ENCODE data around the gene AGBL3. TPM values are rescaled to one million over a fixed set of nuclear protein-coding genes. Genes with fewer than 3 reads are reported as not detected.
A peak's percentile ranks its signal among the peaks of the same experiment; 100 is the strongest.

The AGBL3 gene
- total RNA-seq, 1 donor from 2014 or later, result 0.51 TPM

DNA sequence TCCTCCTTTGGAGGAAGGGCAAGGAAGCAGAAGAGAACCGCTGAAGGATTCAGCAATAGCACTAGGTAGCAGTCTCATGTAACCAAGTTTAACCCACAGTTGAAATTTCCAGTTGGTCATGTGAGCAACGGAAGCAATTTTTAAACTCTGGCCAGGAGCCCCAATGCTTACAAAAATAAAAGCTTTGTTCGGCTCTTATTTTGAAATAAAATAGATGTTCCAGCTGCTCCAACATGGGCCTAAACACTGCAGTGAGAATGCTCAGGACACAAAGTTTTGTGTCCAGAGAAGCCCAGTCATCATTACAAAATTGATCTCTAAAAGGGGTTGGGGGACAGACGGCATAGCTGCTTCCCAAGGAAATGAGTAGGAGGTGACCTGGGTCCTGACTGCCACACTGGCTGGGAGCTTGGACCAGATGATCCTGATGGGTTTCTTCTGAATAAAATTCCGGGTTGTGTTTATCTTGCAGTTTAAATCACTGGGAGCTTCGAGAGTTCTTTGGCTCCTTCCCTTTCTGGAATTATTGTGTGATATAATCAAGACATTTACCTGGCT is 161.1 kb downstream of the AGBL3 start:
- DNase-seq (ENCODE audit: low read depth in 2 of 2), result peak; percentile 61 to 81

DNA sequence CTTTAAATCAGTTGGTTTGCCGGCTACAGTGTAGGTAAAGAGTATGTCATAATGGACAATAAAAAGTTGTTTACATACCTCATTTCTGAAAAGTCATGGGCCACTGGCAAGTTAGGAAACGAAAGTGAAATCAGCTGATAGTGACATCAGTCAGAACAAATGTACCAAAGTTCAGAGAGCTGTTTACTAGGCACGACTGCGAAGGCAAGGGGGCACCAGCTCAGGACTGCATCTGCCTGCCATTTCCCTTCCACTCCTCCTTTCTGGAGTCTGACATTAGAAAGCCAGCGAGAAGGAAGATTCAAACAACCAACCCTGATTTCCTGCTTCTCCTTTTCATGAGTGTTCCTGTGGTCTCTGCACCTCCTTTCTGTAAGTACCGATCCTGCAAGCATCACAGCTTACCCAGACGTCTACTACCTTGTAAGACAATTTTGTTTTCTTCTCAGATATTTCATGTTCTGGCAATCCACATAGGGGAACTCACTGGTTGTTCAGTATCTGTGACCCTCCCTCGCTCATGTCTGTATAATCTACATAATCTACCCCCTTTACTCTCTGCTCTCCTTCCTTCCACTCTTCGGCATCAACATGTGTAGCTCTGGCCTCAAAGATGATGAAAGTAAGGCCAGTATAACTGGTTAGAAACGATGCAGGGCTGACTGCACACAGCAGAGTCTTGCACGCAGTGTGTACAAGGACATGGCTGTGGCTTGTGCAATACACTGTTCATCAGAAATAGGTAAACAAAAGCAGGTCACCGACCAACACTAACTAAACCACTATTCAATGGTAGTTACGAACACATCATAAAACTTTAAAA is 161.8 kb downstream of the AGBL3 start, which contains the start of gene TMEM140:
Gene TMEM140, plus strand, starts transcription at position 174 of the 823 bp plus-strand sequence. CDS start 16,370 bp downstream, outside the sequence.
- peak; percentile 92 to 95 for DNase-seq (ENCODE audit: low read depth in 2 of 2)

DNA sequence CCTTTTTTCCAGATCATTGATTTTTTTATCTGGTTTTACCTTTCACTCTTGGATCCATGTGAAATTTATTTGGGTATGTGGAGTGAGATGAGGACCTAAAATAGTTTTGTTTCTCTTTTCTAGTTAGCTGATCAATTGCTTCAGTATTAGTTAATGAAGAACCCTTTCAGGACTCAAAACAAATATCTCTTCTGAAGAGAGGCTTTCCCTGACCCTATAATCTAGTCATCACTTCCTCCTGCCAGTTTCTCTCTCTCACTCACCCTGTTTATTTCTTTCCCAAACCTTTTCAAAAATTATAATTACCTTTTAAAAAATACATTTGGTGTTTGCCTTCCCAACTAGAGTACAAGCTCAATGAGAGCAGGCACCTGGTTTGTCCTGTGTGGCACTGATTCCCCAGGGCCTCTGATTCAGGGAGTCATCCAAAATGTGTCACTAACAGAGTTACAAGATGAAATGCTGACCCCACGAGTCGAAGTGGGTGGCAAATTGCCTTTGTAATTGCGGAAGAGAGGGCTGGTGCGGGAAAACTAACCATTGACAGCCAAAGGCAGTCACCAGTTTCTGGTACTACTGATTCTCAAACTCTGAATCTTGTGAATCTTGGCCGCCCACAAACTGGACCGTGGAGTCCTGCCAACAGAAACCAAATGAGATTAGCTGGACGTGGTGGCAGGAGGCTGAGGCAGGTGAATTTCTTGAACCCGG is 163.9 kb downstream of the AGBL3 start:
- DNase-seq (ENCODE audit: low read depth in 2 of 2), result peak in 1 of 2 donors; percentile 45

DNA sequence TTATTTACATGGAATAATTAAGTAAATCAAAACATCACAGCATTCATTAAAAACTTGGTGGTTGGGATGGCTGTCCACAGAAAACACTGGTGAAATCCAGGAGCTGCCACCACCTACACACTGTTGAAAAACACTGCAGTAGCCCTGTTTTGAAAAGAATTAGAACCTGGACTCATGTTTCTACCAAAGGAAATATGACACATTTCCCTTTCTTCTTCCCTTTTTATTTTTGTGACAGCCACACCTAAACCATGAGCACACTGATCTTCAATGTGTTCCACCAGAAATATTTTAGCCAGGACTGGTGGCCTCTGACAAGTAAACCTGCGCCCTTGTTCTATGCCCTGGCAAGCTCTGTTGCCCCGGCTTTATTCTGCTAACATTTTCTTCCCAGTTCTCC is 164.8 kb downstream of the AGBL3 start:
- DNase-seq (ENCODE audit: low read depth in 2 of 2), result peak in 1 of 2 donors; percentile 71

DNA sequence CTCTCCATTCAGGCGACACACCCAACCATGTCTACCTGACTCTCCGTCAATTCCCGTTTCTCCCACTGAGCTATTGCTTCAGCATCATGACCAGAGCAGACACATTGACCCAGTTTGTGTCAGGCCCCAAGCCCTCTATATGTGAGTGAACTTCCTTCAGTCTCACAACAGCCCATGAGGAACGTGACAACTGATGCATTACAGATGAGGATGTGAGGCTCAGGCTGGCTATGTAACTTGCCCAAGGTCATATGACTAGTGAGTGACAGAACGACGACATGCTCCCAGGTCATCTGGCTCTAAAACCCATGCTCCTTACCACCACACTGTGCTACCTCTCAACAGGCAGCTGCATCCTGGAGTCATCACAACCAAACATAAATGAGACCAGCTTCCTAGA is 165.2 kb downstream of the AGBL3 start:
- DNase-seq (ENCODE audit: low read depth in 2 of 2), result peak in 1 of 2 donors; percentile 50

DNA sequence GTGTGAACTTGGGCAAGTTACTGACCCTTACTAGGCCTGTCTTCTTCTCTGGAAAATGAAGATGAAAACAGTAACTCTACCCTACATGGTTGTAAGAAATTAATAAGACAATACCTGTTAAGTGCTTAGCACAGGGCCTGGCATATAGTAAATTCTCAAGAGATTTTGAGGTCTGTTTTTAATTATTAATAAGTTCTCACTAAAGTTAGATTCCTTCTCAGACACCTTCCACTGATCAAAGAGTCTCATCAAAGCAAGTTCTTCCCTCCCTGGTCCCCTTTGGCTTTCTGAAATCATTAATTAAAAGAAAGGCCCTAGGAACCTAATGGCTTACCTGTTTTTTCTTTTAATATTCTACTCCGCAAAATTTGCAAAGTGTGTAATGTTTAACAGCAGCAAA is 166.1 kb downstream of the AGBL3 start:
- DNase-seq (ENCODE audit: low read depth in 2 of 2), result no peak

DNA sequence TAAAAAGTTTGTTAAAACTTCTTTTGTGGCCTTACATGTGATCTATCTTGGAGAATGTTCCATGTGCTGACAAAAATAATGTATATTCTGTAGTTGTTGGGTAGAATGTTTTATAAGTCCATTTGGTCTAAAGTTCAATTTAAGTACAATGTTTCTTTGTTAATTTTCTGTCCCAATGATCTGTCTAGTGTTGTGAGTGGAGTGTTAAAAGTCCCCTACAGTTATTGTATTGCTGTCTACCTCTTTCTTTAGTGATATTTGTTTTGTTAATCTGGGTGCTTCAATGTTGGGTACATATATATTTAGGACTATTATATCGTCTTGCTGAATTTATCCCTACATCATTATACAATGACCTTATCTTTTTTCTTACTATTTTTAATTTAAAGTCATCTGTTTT is 168.4 kb downstream of the AGBL3 start:
- DNase-seq (ENCODE audit: low read depth in 2 of 2), result no peak

DNA sequence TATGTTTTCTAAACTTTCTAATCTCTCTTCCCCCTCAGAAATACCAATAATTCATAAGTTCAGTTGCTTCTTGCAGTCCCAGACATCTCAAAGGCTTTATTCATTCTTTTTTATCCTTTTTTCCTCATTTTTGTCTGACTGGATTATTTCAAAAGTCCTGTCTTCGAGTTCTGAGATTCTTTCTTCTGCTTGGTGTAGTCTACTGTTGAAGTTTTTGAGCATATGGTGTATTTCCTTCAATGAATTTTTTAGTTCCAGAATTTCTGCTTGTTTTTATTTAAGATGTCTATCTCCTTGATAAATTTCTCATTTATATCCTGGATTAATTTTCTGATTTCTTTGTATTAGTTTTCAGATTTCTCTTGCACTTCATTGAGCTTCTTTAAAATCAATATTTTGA is 170.0 kb downstream of the AGBL3 start:
- DNase-seq (ENCODE audit: low read depth in 2 of 2), result no peak

DNA sequence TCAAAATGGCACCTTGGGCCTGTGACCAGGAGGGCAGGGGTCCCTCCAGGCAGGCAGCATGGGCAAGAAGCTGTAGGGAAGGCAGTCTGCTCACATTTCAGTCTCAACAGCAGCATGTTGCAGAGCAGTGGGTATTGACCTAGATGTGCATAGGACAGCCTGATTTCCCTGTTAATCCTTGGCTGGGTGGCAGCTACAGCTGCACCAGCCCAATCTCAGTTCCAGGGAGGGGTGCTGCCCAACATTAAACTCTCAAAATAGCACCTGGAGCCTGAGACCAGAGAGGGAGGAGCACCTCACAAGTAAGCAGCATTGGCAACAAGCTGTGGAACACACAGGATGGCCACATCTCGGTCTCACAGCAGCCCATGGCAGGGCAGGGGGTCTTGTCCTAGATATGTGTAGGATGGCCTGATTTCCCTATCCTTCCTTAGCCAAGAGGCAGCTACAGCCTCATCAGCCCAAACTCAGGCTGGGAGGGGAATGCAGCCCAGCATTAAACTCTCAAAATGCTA is 171.9 kb downstream of the AGBL3 start:
- DNase-seq (ENCODE audit: low read depth in 2 of 2), result no peak

DNA sequence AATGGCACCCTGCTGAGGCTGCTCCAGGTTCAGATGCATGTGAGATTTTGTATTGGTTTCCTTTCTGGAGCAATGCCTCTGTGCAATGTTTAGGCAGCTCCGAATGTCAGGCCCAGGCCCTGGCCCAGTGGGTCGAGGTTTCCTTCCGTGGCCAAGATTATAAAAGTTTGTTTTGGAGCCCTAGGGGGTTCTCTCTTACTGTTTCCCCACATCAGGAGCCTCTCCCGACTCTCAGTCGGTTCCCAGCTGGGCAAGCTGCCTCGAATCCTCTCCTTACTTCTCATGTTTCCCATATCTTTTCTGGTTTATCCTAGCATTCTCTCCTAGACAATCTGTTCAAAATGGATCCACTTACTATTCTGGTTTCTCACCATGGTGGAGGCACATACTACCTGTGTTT is 172.6 kb downstream of the AGBL3 start:
- no peak for DNase-seq (ENCODE audit: low read depth in 2 of 2)

DNA sequence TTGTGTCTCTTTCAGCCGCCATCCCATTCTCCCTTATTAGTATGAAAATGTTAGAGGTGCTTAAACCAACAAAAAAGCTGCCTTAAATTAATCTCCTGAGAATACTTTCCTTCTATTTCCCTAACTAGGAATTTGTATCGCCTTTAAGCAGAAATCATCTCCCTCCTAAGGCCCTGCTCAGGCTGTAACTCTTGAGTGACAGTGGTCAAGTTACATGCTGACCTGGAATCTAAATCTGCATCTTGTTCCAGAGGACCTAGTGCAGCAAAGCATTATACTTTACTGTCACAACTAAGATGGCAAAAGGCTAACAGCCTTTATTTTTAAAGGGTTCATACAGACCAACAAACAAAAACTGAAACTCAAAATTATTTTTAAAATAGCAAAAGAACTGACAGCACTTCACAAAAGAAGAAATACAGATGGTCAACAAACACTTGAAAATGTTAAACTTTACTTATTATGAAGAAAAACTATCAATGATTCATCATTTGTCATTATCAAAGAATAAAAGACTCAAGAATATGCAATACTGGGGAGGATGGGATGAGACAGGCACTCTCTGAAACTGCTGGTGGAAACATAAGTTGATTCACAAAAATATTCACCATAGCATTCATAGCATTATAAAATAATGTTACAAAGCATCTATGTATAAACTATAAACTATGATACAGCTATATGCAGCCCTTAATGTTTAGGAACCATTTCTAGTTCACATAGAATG is 173.2 kb downstream of the AGBL3 start:
- DNase-seq (ENCODE audit: low read depth in 2 of 2), result no peak

DNA sequence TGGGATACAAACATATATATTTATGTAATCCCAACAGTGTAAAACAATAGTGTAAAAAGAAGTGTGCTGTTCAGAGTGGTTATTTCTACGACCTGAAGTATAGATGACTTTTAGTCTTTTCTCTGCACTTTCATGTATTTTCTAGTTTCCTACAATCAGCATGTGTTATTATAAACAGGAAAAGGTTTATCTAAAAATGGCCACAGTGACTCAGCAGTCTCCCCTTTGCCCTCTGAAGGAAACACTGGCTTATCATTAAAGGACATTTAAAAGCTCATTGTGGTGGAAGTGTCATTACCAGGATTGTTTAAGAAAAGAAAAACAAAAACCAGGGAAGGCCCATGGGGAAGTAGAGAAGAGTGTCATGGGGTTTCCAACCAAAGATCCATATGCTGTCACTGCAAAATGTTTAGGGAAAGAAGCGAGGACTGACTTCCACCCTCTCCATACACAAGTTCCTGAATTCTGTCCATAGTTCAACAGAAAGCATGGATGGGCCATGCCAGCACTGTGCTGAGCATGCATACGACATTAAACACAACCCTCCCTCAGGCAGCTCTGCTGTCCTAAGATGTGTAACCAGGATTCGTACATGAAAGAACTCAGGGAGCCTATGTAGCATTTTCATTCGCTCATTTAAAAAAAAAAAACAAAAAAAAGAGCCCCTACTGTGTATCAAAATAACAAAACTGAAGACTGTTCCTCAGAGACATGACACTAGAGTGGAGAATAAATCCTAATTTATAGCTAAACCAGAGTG is 174.0 kb downstream of the AGBL3 start:
- peak; percentile 68 to 93 for DNase-seq (ENCODE audit: low read depth in 2 of 2)

DNA sequence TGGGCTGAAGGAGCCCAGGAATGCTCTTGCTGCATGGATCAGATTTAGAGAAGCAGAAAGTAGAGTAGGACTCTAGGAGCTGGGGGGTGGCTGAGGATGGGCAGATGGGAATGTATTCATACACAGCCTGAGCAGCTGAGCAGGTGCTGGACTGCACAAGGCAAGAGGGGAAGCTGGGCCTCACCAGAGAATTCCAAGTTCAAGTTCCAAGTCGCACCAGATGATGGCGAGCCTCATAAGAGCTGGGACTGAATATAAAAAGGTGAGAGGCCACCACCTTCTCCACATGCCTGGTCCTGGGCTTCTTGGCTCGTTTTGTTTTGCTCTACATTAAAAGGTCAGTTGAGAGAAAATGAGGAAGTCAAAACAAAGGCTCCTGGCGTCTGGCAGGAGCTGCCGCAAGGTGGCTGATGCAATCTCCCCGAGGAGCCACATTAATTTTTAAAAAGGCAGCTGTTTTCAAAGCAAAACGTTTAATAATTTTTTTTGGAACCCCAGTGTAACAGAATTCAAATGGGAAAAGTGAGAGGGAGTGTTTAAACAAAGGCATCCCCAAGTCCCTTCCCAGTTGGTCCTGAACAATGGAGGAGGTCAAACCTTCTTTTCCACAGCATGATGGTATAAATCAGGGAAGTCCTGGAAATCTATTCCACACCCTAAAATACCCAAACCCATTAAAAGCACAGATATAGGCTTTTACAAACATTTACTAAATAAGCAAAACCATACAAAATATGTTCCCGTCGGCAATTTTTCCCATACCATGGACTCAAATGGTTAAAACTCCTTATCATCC is 174.7 kb downstream of the AGBL3 start:
- peak in 1 of 2 donors; percentile 78 for DNase-seq (ENCODE audit: low read depth in 2 of 2)

DNA sequence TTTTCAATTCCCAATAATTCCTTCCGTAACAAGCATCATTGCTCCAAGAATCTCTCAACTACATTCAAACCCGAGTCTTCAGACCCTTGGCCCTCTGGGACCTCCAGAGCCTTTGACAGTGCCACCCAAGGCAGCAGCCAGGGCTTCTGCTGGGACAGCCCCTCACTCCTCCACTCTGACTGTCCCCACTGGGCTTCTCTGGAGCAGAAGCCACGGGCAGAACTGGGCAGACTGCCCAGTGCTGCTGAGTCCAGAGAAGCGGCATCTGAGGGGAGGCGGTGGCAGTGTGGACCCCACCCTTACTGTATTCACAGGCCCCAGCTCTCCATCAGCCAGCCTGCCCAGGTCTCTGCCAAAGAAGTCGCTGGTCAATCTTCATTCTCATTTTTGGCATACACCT is 175.4 kb downstream of the AGBL3 start:
- DNase-seq (ENCODE audit: low read depth in 2 of 2), result no peak

DNA sequence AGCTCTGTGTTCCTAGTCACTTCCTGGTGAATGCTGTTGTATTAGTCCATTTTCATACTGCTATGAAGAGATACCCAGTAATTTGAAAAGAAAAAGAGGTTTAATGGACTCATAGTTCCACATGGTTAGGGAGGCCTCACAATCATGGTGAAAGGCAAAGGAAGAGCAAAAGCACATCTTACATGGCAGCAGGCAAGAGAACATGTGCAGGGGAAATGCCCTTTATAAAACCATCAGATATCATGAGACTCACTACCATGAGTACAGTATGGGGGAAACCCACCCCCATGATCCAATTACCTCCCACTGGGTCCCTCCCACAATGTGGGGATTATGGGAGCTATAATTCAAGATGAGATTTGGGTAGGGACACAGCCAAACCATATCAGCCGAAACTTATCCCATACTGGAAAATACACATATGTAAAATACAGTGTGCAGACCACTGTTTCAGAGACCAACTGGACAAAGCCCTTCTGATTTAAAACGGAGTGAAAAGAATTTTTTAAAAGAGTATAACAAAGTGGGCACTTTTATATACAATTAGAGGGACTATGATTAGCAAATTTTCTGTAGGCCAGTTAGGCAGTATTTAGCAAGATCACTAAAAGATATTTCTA is 176.2 kb downstream of the AGBL3 start:
- DNase-seq (ENCODE audit: low read depth in 2 of 2), result no peak

DNA sequence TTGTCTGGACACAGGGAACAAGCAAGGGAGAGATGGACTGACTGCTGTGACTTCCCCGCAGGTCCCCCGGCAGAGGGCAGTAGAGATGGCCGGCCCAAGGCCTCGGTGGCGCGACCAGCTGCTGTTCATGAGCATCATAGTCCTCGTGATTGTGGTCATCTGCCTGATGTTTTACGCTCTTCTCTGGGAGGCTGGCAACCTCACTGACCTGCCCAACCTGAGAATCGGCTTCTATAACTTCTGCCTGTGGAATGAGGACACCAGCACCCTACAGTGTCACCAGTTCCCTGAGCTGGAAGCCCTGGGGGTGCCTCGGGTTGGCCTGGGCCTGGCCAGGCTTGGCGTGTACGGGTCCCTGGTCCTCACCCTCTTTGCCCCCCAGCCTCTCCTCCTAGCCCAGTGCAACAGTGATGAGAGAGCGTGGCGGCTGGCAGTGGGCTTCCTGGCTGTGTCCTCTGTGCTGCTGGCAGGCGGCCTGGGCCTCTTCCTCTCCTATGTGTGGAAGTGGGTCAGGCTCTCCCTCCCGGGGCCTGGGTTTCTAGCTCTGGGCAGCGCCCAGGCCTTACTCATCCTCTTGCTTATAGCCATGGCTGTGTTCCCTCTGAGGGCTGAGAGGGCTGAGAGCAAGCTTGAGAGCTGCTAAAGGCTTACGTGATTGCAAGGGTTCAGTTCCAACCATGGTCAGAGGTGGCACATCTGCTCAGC is 178.2 kb downstream of the AGBL3 start:
- no peak for DNase-seq (ENCODE audit: low read depth in 2 of 2)

DNA sequence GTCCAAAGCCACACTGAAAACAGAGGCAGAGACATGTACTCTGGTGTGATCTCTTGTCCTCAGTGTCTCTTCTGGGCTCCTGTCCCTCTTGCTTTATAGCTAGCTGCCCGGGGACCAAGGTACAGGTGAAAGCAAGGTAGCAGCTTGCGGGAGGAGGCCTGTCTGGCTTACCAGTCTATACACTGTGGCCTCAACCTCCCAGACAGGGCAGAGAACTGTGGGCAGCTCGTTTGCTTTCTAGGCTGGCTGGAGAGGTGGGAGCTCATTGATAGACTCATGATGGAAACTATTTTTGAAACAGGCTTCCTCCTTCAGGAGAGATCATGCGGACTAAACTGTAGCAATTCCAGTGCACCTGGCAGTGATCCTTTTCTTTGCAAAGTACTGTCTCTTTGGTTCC is 179.6 kb downstream of the AGBL3 start:
- DNase-seq (ENCODE audit: low read depth in 2 of 2), result no peak

DNA sequence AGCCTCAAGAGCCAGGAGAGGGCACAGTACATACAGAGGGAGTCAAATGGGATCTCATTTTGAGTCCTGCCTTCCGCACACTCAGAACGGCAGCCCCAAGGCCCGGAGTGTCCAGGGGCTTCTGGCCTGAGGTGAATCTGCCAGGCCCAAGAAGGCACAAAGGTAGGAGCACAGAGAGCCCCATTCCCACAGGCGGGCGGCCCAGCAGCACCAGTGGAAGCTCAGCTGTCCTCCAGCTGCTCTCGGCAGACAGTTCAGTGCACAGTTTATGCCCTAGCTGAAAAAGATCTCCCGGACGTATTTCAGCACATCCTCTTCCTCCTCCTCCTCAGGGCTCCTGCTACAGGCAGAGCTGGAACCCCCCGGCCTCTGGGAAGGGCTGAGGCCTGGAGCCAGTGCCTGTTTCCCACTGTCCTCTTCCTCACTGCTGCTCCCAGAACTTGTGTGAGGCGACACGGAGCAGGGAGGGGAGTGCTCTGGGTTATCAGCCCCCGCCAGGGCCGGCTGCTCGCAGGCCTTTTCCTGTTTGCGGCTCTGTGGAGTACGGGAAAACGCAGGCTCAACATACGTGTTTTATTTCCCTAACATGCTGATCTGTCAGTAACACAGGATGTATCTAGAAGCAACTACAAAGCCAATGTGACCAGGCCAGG is 180.2 kb downstream of the AGBL3 start:
- peak; percentile 93 for DNase-seq (ENCODE audit: low read depth in 2 of 2)
